SK-N-SH (cell line): ENCODE results near the gene SPINK4.

Source experiments
- EZH2phosphoT487 ChIP-seq: fragments of 200-600 bp; sonication (generic); IDR thresholded peaks from 2 replicates; pipeline ENCODE4 v1.6.1; 2017; ENCODE audit warnings: low read depth, mixed run types, mild to moderate bottlenecking, antibody characterized with exemption, moderate library complexity, borderline replicate concordance
- GATA2 ChIP-seq: sonication (generic); formaldehyde crosslinking; IDR thresholded peaks from 2 replicates; pipeline ENCODE4 v1.5.0; 2020; ENCODE audit warnings: mild to moderate bottlenecking, missing genetic modification reagents

DNA sequence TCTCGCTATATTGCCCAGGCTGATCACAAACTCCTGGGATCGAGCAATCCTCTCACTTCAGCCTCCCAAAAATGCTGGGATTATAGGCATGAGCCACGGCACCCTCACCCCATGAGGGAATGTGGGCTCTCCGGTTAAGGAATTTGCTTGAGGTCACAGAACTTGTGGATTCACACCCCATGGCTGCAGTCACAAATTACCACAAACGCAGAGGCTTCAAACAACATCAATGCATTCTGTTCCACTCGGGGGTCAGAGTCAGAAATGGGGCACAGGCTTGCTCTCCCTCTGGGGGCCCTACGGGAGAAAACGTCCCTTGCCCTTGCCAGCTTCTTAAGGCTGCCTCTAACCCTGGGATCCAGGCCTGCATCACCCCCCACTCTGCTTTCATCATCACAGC is 12.2 kb upstream of the SPINK4 start:
- no peak for TF ChIP-seq GATA2 (CRISPR knock-in tag)
- no peak for TF ChIP-seq EZH2phosphoT487
